GM12864 (cell line): ENCODE measurements around the gene IKBKE.

Experiments
- DNase-seq: peaks from one replicate; pipeline ENCODE4 v3.0.0-alpha.2; 2011; ENCODE audit warnings: low read depth
- H3K4me3 ChIP-seq: 2 replicates; pipeline ENCODE4 v1.5.1; 2011; ENCODE audit warnings: mild to moderate bottlenecking, low read depth, low read length, control low read depth
- TF ChIP-seq, protein P1 (sequence below): IDR thresholded peaks from 2 replicates; pipeline ENCODE4 v1.5.1; 2011; ENCODE audit warnings: low read depth, mild to moderate bottlenecking, moderate library complexity, low read length, control low read depth, inconsistent platforms; ENCODE audit errors: missing control alignments

The IKBKE gene

DNA sequence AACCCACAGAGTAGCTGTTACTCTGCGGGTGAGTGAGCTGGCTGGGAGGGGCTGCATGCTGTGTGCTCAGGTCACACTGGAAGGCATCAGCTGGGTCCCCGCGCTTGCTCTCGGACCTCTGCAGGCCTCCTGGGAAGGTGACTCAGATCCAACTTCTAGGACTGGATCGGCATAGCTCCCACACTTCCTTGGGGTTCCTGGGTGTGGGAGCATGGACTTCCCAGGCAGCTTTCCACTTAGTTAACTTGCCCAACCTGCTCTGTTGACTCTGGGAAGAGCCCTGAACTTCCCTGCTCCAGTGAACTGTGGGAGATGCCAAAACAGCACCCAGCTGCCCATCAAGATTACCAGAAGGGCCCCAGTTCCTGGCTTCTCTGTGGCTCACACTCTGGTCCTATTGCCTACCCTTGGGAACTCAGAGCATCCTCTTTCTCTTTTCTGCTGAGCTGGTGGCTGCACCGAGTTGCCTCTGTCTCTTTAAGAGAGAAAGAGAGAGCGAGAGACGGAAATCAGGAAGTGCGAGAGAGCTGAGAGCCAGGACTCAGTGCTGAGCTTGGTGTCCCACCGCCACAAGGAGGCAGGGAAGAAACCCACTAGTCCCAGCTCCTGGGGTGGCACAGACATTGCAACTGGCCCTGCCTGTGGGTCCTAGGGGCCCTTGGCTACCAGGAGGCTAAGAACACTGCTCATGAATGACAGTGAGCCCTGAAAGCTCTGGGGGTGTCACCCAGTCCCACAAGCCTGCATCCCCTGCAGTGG, at the start of gene IKBKE:
Gene IKBKE, plus strand, starts transcription at position 544 of the 759 bp plus-strand sequence. CDS start 2,752 bp downstream, outside the sequence.
- peak within 1 kb of the TSS; percentile 88 for H3K4me3 ChIP-seq
- TF ChIP-seq, protein P1, sequence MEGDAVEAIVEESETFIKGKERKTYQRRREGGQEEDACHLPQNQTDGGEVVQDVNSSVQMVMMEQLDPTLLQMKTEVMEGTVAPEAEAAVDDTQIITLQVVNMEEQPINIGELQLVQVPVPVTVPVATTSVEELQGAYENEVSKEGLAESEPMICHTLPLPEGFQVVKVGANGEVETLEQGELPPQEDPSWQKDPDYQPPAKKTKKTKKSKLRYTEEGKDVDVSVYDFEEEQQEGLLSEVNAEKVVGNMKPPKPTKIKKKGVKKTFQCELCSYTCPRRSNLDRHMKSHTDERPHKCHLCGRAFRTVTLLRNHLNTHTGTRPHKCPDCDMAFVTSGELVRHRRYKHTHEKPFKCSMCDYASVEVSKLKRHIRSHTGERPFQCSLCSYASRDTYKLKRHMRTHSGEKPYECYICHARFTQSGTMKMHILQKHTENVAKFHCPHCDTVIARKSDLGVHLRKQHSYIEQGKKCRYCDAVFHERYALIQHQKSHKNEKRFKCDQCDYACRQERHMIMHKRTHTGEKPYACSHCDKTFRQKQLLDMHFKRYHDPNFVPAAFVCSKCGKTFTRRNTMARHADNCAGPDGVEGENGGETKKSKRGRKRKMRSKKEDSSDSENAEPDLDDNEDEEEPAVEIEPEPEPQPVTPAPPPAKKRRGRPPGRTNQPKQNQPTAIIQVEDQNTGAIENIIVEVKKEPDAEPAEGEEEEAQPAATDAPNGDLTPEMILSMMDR = no peak
- peak; percentile 58 for DNase-seq

DNA sequence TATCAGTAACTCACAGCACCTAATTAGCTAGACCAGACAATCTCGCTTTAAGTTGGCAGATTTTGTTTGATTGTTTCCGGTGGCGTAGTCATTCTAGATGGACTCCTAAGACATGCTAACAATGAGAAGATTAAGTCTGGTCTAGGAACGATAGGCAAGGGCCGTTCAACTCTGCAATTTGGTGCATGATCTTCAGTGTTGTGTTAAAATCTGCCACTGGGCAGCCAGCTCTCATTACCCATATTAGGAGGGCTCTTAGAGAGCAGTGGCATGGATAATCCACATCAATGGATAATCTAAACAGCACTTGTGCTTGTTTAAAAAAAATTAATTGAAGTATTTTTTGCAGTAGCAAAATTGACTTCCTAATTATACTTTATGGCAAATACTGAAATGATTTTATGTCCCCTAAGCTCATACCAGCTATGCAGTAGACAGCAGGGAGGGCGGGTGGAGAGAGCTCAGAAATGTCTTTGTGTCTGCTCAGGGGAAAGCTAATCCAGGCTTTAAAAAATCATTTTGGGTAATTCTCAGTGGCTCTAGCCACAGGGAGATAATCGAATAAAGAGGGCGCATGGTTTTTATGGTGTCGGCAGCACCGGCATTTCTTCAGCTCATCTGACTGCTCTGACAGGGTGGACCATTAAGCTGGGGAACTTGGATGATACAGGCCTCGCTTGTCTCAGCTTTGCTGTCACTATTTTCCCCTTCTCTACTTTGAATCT, 48.5 kb upstream of the IKBKE start:
- H3K4me3 ChIP-seq = no peak overlapping the region
- no peak for DNase-seq
- TF ChIP-seq, protein P1 = no peak

DNA sequence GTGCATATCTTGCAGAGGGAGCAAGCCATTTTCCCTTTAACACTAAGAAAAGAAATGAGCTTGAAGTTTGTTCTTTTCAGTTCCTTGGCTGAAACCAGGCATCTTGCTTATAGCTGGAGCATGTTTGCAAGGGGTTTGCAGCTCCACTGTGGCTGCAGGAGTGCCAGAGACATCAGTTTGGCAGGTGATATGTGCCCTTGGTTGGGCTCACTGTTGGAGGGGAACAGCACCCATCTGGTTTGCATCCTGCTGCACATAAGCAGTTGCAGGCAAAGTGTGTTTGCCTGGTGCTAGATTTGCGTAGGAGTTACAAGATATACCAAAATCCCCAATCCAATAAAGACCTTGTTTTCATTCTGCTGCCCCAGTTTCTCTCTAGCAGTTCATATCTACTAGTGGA, 47.8 kb upstream of the IKBKE start:
- TF ChIP-seq, protein P1 = no peak
- no peak overlapping the region for H3K4me3 ChIP-seq
- DNase-seq = no peak

DNA sequence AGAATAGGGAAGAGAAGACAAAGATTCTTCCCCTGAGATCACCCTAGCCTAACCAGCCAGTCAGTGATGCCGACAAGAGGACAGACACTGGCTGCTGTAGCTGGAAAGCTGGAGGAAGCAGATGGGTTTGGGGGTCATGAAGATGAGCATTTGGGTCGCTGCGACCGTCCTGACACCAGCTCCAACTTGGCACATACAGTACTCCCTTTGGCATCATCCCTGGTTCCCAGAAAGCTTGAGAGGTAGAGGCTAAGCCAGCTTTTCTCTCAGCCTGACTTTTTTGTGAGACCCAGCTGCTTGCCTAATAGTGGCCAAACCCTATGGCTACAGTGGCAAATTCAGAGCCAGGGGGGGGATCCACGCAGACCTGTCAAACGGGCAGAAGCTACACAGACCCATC, 43.0 kb upstream of the IKBKE start:
- no peak overlapping the region for H3K4me3 ChIP-seq
- TF ChIP-seq, protein P1 = no peak
- no peak for DNase-seq

DNA sequence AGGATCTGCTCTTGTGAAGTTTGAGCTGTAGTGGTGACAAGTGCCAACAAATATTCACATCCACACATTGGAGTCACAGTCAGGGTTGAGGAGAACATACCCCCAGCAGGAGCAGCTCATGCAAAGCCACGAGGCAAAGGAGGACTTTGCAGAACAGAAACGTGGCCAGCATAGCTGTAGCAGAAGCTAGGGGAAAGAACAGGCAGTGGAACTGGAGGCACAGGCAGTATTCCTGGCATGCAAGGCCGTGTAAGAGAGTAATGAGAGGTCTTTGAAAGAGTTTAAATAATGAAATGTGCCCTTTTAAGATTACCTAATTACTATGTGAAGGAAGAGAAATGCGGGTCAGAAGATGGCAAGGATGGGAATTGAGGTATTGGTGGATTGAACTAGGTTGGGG, 40.9 kb upstream of the IKBKE start:
- H3K4me3 ChIP-seq = no peak overlapping the region
- DNase-seq = no peak
- TF ChIP-seq, protein P1 = no peak

DNA sequence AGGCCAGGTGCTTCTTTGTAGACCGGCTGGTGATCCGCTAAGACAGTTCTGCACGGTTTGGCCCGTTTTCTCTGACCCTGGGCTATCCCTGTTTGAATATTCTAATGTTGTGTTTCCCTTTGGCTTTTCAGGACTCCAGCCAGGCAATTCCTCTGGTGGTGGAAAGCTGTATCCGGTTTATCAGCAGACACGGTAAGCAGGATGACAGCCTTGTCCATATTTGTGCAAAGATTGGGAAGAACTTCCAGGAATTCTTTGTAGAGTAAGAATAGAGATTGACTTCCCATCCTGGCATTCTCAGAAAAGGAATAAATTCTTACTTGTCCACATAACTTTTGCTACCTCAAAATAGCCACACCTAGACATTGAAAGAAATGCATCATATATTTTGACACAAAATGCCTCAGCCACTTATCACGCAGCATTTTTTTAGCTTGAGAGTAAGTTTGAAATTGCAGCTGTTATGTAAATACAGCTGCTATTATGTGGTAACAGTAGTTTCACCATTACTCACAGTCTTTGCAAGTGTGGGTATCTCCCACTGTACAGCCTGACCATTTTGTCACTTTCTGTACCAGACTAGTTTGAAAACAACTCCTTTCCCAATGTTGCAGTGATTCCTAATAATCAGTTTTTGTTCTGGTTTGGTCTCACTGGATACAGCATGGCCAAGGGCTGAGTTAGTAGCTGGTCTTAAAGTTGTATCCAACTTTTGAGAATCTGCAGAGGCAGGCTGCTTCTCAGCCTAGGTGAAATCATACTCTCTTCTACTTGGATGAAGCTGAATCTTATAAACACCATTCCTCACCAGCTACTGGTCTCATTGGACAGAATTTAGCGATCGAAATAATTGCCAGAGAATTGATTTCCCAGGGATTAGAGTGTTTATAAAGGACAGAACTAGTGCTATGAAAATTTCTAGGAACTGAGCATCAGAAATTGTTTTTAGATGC, 40.0 kb upstream of the IKBKE start:
- no peak overlapping the region for H3K4me3 ChIP-seq
- DNase-seq = peak; percentile 41
- TF ChIP-seq, protein P1 = no peak
